AG10803 (cell line): Measurements from ENCODE around the gene PPM1B.
"Not testable (repeated sequence)": the region's sequence is repeated elsewhere in the genome, so short reads cannot be mapped to it uniquely, and the experiment has no call there.

Experiments
- DNase-seq: peaks from one replicate; pipeline ENCODE4 v3.0.0; 2010; ENCODE audit warnings: low read depth
- H3K4me3 ChIP-seq: 2 replicates; pipeline ENCODE4 v1.5.1; 2011; ENCODE audit warnings: mild to moderate bottlenecking, low read length, control low read depth
- CTCF ChIP-seq: conservative IDR thresholded peaks from 2 replicates; pipeline ENCODE4 v1.5.1; 2011; ENCODE audit warnings: mild to moderate bottlenecking, low read length, control low read depth, inconsistent platforms

PPM1B gene

GRCh38 chr2:44131177-44131576 lies 37.5 kb upstream of the PPM1B start:
- H3K4me3 ChIP-seq: no peak overlapping the region
- DNase-seq: no peak
- no peak for TF ChIP-seq CTCF

GRCh38 chr2:44133602-44134001 lies 35.1 kb upstream of the PPM1B start:
- not testable (repeated sequence) for H3K4me3 ChIP-seq, DNase-seq

GRCh38 chr2:44134848-44135247 lies 33.8 kb upstream of the PPM1B start:
- H3K4me3 ChIP-seq: no peak overlapping the region
- DNase-seq: no peak
- TF ChIP-seq CTCF: no peak

- no peak for TF ChIP-seq CTCF
- DNase-seq: no peak
- H3K4me3 ChIP-seq: no peak overlapping the region
Observed at GRCh38 chr2:44135296-44135695, 33.4 kb upstream of the PPM1B start.

- peak; percentile 28 for DNase-seq
- TF ChIP-seq CTCF: no peak
- no peak overlapping the region for H3K4me3 ChIP-seq
Observed at GRCh38 chr2:44135771-44136170, 32.9 kb upstream of the PPM1B start.

GRCh38 chr2:44136252-44136651 lies 32.4 kb upstream of the PPM1B start:
- H3K4me3 ChIP-seq: no peak overlapping the region
- no peak for TF ChIP-seq CTCF
- DNase-seq: peak; percentile 53

GRCh38 chr2:44137048-44137447 lies 31.6 kb upstream of the PPM1B start:
- no peak for TF ChIP-seq CTCF
- no peak for DNase-seq
- no peak overlapping the region for H3K4me3 ChIP-seq
